HUES6 (cell line): Measurements from ENCODE around the gene TAC4.

Experiments
- H3K27ac ChIP-seq: 2 replicates; pipeline ENCODE4 v1.7.0; 2013; ENCODE audit warnings: low read depth, mild to moderate bottlenecking, low read length, inconsistent platforms
- H3K27me3 ChIP-seq: 2 replicates; pipeline ENCODE4 v1.6.1; 2013; ENCODE audit warnings: low read length; ENCODE audit not compliant: control insufficient read depth, insufficient read depth
- H3K36me3 ChIP-seq: 2 replicates; pipeline ENCODE4 v1.6.1; 2013; ENCODE audit warnings: low read length; ENCODE audit not compliant: control insufficient read depth, insufficient read depth
- H3K4me1 ChIP-seq: 2 replicates; pipeline ENCODE4 v1.6.1; 2013; ENCODE audit warnings: low read length; ENCODE audit not compliant: control insufficient read depth, insufficient read depth
- H3K4me3 ChIP-seq: 2 replicates; pipeline ENCODE4 v1.5.1; 2013; ENCODE audit warnings: low read depth, low read length
- H3K9ac ChIP-seq: one replicate; pipeline ENCODE4 v1.6.1; 2013; ENCODE audit warnings: mild to moderate bottlenecking, low read length
- H3K9me3 ChIP-seq: 2 replicates; pipeline ENCODE4 v1.6.1; 2013; ENCODE audit warnings: low read depth, low read length; ENCODE audit not compliant: control insufficient read depth, insufficient read depth

The TAC4 gene

GRCh38 chr17:49873466-49873865 is 25.6 kb upstream of the TAC4 start:
- no peak overlapping the region for H3K4me3 ChIP-seq
- H3K9ac ChIP-seq: no peak overlapping the region
- no peaks in the 10 kb centered on the region for H3K9me3 ChIP-seq
- H3K27me3 ChIP-seq: 0 out of 2 replicates have a peak, but pooled peaks cover 3% of the 10 kb centered on the region
- H3K27ac ChIP-seq: no peak overlapping the region
- H3K36me3 ChIP-seq: no peaks in the 10 kb centered on the region
- peaks cover 31% of the 10 kb centered on the region for H3K4me1 ChIP-seq

GRCh38 chr17:49872754-49873377 is 25.0 kb upstream of the TAC4 start:
- H3K9me3 ChIP-seq: no peaks in the 10 kb centered on the region

GRCh38 chr17:49871211-49871610 is 23.3 kb upstream of the TAC4 start:
- no peaks in the 10 kb centered on the region for H3K9me3 ChIP-seq
- no peak overlapping the region for H3K9ac ChIP-seq
- peaks cover 39% of the 10 kb centered on the region for H3K4me1 ChIP-seq
- H3K27ac ChIP-seq: no peak overlapping the region
- H3K4me3 ChIP-seq: no peak overlapping the region
- H3K27me3 ChIP-seq: 0 out of 2 replicates have a peak, but pooled peaks cover 3% of the 10 kb centered on the region
- no peaks in the 10 kb centered on the region for H3K36me3 ChIP-seq

More at GRCh38 chr17:49872754-49873377, 25.0 kb upstream of the TAC4 start:
- H3K4me1 ChIP-seq: peaks cover 33% of the 10 kb centered on the region
- H3K4me3 ChIP-seq: no peak overlapping the region
- 0 out of 2 replicates have a peak, but pooled peaks cover 3% of the 10 kb centered on the region for H3K27me3 ChIP-seq
- H3K36me3 ChIP-seq: no peaks in the 10 kb centered on the region
- H3K27ac ChIP-seq: no peak overlapping the region
- no peak overlapping the region for H3K9ac ChIP-seq

- H3K4me1 ChIP-seq: peaks cover 41% of the 10 kb centered on the region
- H3K36me3 ChIP-seq: no peaks in the 10 kb centered on the region
- no peak overlapping the region for H3K4me3 ChIP-seq
- no peaks in the 10 kb centered on the region for H3K9me3 ChIP-seq
- H3K27ac ChIP-seq: no peak overlapping the region
- no peak overlapping the region for H3K9ac ChIP-seq
- 0 out of 2 replicates have a peak, but pooled peaks cover 3% of the 10 kb centered on the region for H3K27me3 ChIP-seq
These were observed 22.4 kb upstream of the TAC4 start for GRCh38 chr17:49870298-49870697.

- 0 out of 2 replicates have a peak, but pooled peaks cover 3% of the 10 kb centered on the region for H3K27me3 ChIP-seq
- no peak overlapping the region for H3K4me3 ChIP-seq
- H3K36me3 ChIP-seq: no peaks in the 10 kb centered on the region
- no peaks in the 10 kb centered on the region for H3K9me3 ChIP-seq
- H3K4me1 ChIP-seq: peaks cover 47% of the 10 kb centered on the region
- H3K9ac ChIP-seq: no peak overlapping the region
- no peak overlapping the region for H3K27ac ChIP-seq
These were observed 21.1 kb upstream of the TAC4 start for GRCh38 chr17:49869038-49869374.

GRCh38 chr17:49866882-49867413 is 19.1 kb upstream of the TAC4 start:
- Histone ChIP-seq H3K36me3 (no peaks in the 10 kb centered on the region), H3K9me3 (no peaks in the 10 kb centered on the region)

GRCh38 chr17:49866019-49866380 is 18.1 kb upstream of the TAC4 start:
- no peaks in the 10 kb centered on the region for H3K36me3 ChIP-seq
- H3K9me3 ChIP-seq: no peaks in the 10 kb centered on the region
- no peak overlapping the region for H3K4me3 ChIP-seq
- H3K9ac ChIP-seq: no peak overlapping the region
- no peak overlapping the region for H3K27ac ChIP-seq
- H3K4me1 ChIP-seq: peaks cover 52% of the 10 kb centered on the region
- H3K27me3 ChIP-seq: no peaks in the 10 kb centered on the region

More at GRCh38 chr17:49866882-49867413, 19.1 kb upstream of the TAC4 start:
- H3K9ac ChIP-seq: no peak overlapping the region
- H3K27me3 ChIP-seq: 0 out of 2 replicates have a peak, but pooled peaks cover 3% of the 10 kb centered on the region
- no peak overlapping the region for H3K4me3 ChIP-seq
- no peak overlapping the region for H3K27ac ChIP-seq
- peaks cover 47% of the 10 kb centered on the region for H3K4me1 ChIP-seq

GRCh38 chr17:49862781-49863331 is 15.0 kb upstream of the TAC4 start:
- Histone ChIP-seq H3K9ac (no peak overlapping the region), H3K4me1 (peaks cover 39% of the 10 kb centered on the region), H3K36me3 (no peaks in the 10 kb centered on the region), H3K27ac (no peak overlapping the region), H3K4me3 (no peak overlapping the region), H3K9me3 (no peaks in the 10 kb centered on the region), H3K27me3 (peaks cover 7% of the 10 kb centered on the region)

GRCh38 chr17:49861150-49861884 is 13.4 kb upstream of the TAC4 start:
- 0 out of 2 replicates have a peak overlapping the region, but pooled peaks have one; percentile 10 for H3K4me3 ChIP-seq

GRCh38 chr17:49859991-49860953 is 12.4 kb upstream of the TAC4 start:
- Histone ChIP-seq H3K9ac (no peak overlapping the region), H3K4me3 (no peak overlapping the region), H3K27ac (no peak overlapping the region), H3K36me3 (no peaks in the 10 kb centered on the region), H3K27me3 (peaks cover 10% of the 10 kb centered on the region), H3K4me1 (peaks cover 24% of the 10 kb centered on the region), H3K9me3 (no peaks in the 10 kb centered on the region)

More at GRCh38 chr17:49861150-49861884, 13.4 kb upstream of the TAC4 start:
- peaks cover 34% of the 10 kb centered on the region for H3K4me1 ChIP-seq
- H3K27ac ChIP-seq: no peak overlapping the region
- H3K9me3 ChIP-seq: no peaks in the 10 kb centered on the region
- no peaks in the 10 kb centered on the region for H3K36me3 ChIP-seq
- H3K9ac ChIP-seq: no peak overlapping the region
- H3K27me3 ChIP-seq: peaks cover 7% of the 10 kb centered on the region
